ENCODE measurements around the gene SLBP. TPM values are rescaled to one million over a fixed set of nuclear protein-coding genes. Genes with fewer than 3 reads are reported as not detected.

Gene SLBP
- total and polyA plus RNA-seq, 2 donors (not counting 1 experiment from before 2014, with no cell fraction given): 19.4 to 31.8 TPM

GRCh38 chr4:1755297-1755696, 43.2 kb upstream of the SLBP start:
- Histone ChIP-seq H3K9ac (ENCODE audit: low read length) (no peak overlapping the region), H3K4me3 (ENCODE audit: control extremely low read depth in 1 of 5, extremely low read depth in 1 of 5, insufficient read depth in 1 of 5, low read depth in 2 of 5, low read length in 4 of 5) (no peak overlapping the region), H3K79me2 (ENCODE audit: control insufficient read depth, insufficient read depth, low read length) (no peaks in the 10 kb centered on the region), H4K20me1 (ENCODE audit: control insufficient read depth, insufficient read depth, low read length, poor library complexity, severe bottlenecking) (no peaks in the 10 kb centered on the region), H3K27ac (ENCODE audit: low read length in 2 of 2) (no peak overlapping the region), H3K4me2 (replicated peaks; ENCODE audit: low read depth, low read length, poor library complexity, severe bottlenecking) (no peak overlapping the region), H3K36me3 (replicated peaks in 1 of 2; ENCODE audit: control extremely low read depth in 1 of 2, control insufficient read depth in 1 of 2, extremely low read depth in 1 of 2, insufficient read depth in 2 of 2, low read length in 1 of 2) (no peaks in the 10 kb centered on the region), H3K27me3 (replicated peaks in 1 of 4; ENCODE audit: control extremely low read depth in 1 of 4, control insufficient read depth in 3 of 4, insufficient read depth in 4 of 4, low read length in 3 of 4) (peaks cover 0 to 9% (median 0%) of the 10 kb centered on the region in 4 experiments), H2AFZ (ENCODE audit: insufficient read depth, low read depth, low read length, poor library complexity, severe bottlenecking) (no peak overlapping the region), H3K9me3 (ENCODE audit: control extremely low read depth in 1 of 3, control insufficient read depth in 2 of 3, insufficient read depth in 1 of 3, low read length in 2 of 3) (no peaks in the 10 kb centered on the region), H3K4me1 (ENCODE audit: control insufficient read depth in 2 of 2, insufficient read depth in 2 of 2, low read length in 2 of 2) (peaks cover 11 to 16% of the 10 kb centered on the region in 2 donors)
- Mint-ChIP-seq H3K4me1 (peaks cover 5% of the 10 kb centered on the region), H3K27ac (no peak overlapping the region), H3K4me3 (no peak overlapping the region), H3K27me3 (no peaks in the 10 kb centered on the region), H3K9me3 (ENCODE audit: insufficient read depth) (no peaks in the 10 kb centered on the region)
- intact Hi-C loops (cut with micrococcal nuclease): no loop called here
- WGBS (ENCODE audit: insufficient coverage): 86% methylated on average over 10 of the region's 17 CpGs
- TF ChIP-seq EZH2 (IDR thresholded peaks at IDR 0.05; ENCODE audit: borderline replicate concordance, insufficient read depth, low read depth, low read length, poor library complexity, severe bottlenecking) (no peak), CTCF (IDR thresholded peaks at IDR 0.05) (no peak)
- ChIA-PET CTCF (interaction anchor here (0.7 to 1.0 kb wide), 2 partner anchors 11 to 25 kb away, joined by 3 to 4 read pairs; no protein-coding TSS in a partner anchor), POLR2A (no interaction called here)
- ATAC-seq (ENCODE audit: low read depth) (no peak), DNase-seq (no peak)

GRCh38 chr4:1754336-1754735, 42.2 kb upstream of the SLBP start:
- H3K4me2 ChIP-seq (replicated peaks; ENCODE audit: low read depth, low read length, poor library complexity, severe bottlenecking): no peak overlapping the region
- TF ChIP-seq EZH2 (IDR thresholded peaks at IDR 0.05; ENCODE audit: borderline replicate concordance, insufficient read depth, low read depth, low read length, poor library complexity, severe bottlenecking): no peak
- no peak for TF ChIP-seq CTCF (IDR thresholded peaks at IDR 0.05)
- POLR2A ChIA-PET: no interaction called here
- DNase-seq (no peak), ATAC-seq (ENCODE audit: low read depth) (no peak)
- Mint-ChIP-seq H3K9me3 (ENCODE audit: insufficient read depth) (no peaks in the 10 kb centered on the region), H3K27me3 (no peaks in the 10 kb centered on the region), H3K4me1 (peaks cover 7% of the 10 kb centered on the region), H3K4me3 (no peak overlapping the region), H3K27ac (no peak overlapping the region)
- CTCF ChIA-PET: interaction anchor here (1.0 kb wide), 1 partner anchor 24 kb away, joined by 3 read pairs; no protein-coding TSS in a partner anchor
- no peaks in the 10 kb centered on the region for H3K36me3 ChIP-seq (replicated peaks in 1 of 2; ENCODE audit: control extremely low read depth in 1 of 2, control insufficient read depth in 1 of 2, extremely low read depth in 1 of 2, insufficient read depth in 2 of 2, low read length in 1 of 2)
- WGBS (ENCODE audit: insufficient coverage): 48% methylated on average over 5 of the region's 5 CpGs
- H3K79me2 ChIP-seq (ENCODE audit: control insufficient read depth, insufficient read depth, low read length): no peaks in the 10 kb centered on the region
- no peak overlapping the region for H3K9ac ChIP-seq (ENCODE audit: low read length)
- no peak overlapping the region for H3K27ac ChIP-seq (ENCODE audit: low read length in 2 of 2)
- H3K27me3 ChIP-seq (replicated peaks in 1 of 4; ENCODE audit: control extremely low read depth in 1 of 4, control insufficient read depth in 3 of 4, insufficient read depth in 4 of 4, low read length in 3 of 4): peaks cover 0 to 9% (median 0%) of the 10 kb centered on the region in 4 experiments
- H4K20me1 ChIP-seq (ENCODE audit: control insufficient read depth, insufficient read depth, low read length, poor library complexity, severe bottlenecking): no peaks in the 10 kb centered on the region
- H2AFZ ChIP-seq (ENCODE audit: insufficient read depth, low read depth, low read length, poor library complexity, severe bottlenecking): no peak overlapping the region
- peaks cover 11 to 16% of the 10 kb centered on the region in 2 donors for H3K4me1 ChIP-seq (ENCODE audit: control insufficient read depth in 2 of 2, insufficient read depth in 2 of 2, low read length in 2 of 2)
- intact Hi-C loops (cut with micrococcal nuclease): no loop called here
- H3K4me3 ChIP-seq (ENCODE audit: control extremely low read depth in 1 of 5, extremely low read depth in 1 of 5, insufficient read depth in 1 of 5, low read depth in 2 of 5, low read length in 4 of 5): no peak overlapping the region
- no peaks in the 10 kb centered on the region for H3K9me3 ChIP-seq (ENCODE audit: control extremely low read depth in 1 of 3, control insufficient read depth in 2 of 3, insufficient read depth in 1 of 3, low read length in 2 of 3)

Data from B cell (primary cell).